Parathyroid adenoma (tissue), 2 donors: ENCODE measurements around the gene GDPD1.
A peak's percentile ranks its signal among the peaks of the same experiment; 100 is the strongest.

Experiments
- H2AFZ ChIP-seq: fragments of 300-600 bp; sonication (generic); one replicate; pipeline ENCODE4 v1.7.0; 2017; ENCODE audit warnings: antibody characterized with exemption, mild to moderate bottlenecking
- H3K27ac ChIP-seq: fragments of 300-600 bp; sonication (generic); one replicate; pipeline ENCODE4 v1.7.0; 2017
- H3K27me3 ChIP-seq: fragments of 300-600 bp; sonication (generic); one replicate; pipeline ENCODE4 v1.7.0; 2017; ENCODE audit warnings: low read length; ENCODE audit not compliant: control insufficient read depth, insufficient read depth
- H3K36me3 ChIP-seq: fragments of 300-600 bp; sonication (generic); one replicate; pipeline ENCODE4 v1.7.0; 2017; ENCODE audit warnings: low read length; ENCODE audit not compliant: control insufficient read depth, insufficient read depth
- H3K4me1 ChIP-seq: fragments of 300-600 bp; sonication (generic); one replicate; pipeline ENCODE4 v1.7.0; 2017; ENCODE audit warnings: control low read depth
- H3K4me2 ChIP-seq: fragments of 300-600 bp; sonication (generic); one replicate; pipeline ENCODE4 v1.7.0; 2017; ENCODE audit warnings: low read length
- H3K4me3 ChIP-seq: fragments of 300-600 bp; sonication (generic); one replicate; pipeline ENCODE4 v1.7.0; 2017; ENCODE audit warnings: low read depth, low read length
- H3K79me2 ChIP-seq: fragments of 300-600 bp; sonication (generic); one replicate; pipeline ENCODE4 v1.7.0; 2017; ENCODE audit warnings: control low read depth
- H3K9ac ChIP-seq: fragments of 300-600 bp; sonication (generic); one replicate; pipeline ENCODE4 v1.7.0; 2017; ENCODE audit warnings: mild to moderate bottlenecking
- H3K9me3 ChIP-seq: fragments of 300-600 bp; sonication (generic); one replicate; pipeline ENCODE4 v1.7.0; 2017; ENCODE audit warnings: low read length; ENCODE audit not compliant: control insufficient read depth
- CTCF ChIP-seq: fragments of 300-600 bp; sonication (generic); IDR thresholded peaks from one replicate; pipeline ENCODE4 v1.7.0; 2017; ENCODE audit warnings: antibody characterized with exemption, mild to moderate bottlenecking
- donor health status: primary hyperparathyroidism.

The GDPD1 gene

GRCh38 chr17:59220328-59221158 is at the start of gene GDPD1:
Gene GDPD1 (plus strand): TSS chr17:59220511. CDS start chr17:59220610, 99 bp downstream.
- no peaks in the 10 kb centered on the region for H3K36me3 ChIP-seq
- peak within 1 kb of the TSS; percentile 62 for H3K9ac ChIP-seq
- no peaks in the 10 kb centered on the region for H3K79me2 ChIP-seq
- H3K4me1 ChIP-seq = no peaks in the 10 kb centered on the region
- TF ChIP-seq CTCF = peak; percentile 87
- peak within 1 kb of the TSS; percentile 90 for H3K4me3 ChIP-seq
- H3K27me3 ChIP-seq = no peaks in the 10 kb centered on the region
- H3K4me2 ChIP-seq = peak within 1 kb of the TSS; percentile 99
- H3K27ac ChIP-seq = peak within 1 kb of the TSS; percentile 88
- H2AFZ ChIP-seq = peak within 1 kb of the TSS; percentile 89
- no peaks in the 10 kb centered on the region for H3K9me3 ChIP-seq

GRCh38 chr17:59172436-59173004 is 47.8 kb upstream of the GDPD1 start:
- TF ChIP-seq CTCF = no peak
- Histone ChIP-seq H3K27me3 (no peaks in the 10 kb centered on the region), H3K4me3 (no peak overlapping the region), H2AFZ (no peak overlapping the region), H3K9ac (no peak overlapping the region), H3K79me2 (no peaks in the 10 kb centered on the region), H3K4me2 (no peak overlapping the region), H3K9me3 (no peaks in the 10 kb centered on the region), H3K36me3 (no peaks in the 10 kb centered on the region), H3K4me1 (no peaks in the 10 kb centered on the region), H3K27ac (no peak overlapping the region)

GRCh38 chr17:59174671-59175070 is 45.6 kb upstream of the GDPD1 start:
- Histone ChIP-seq H3K27ac (no peak overlapping the region), H3K36me3 (no peaks in the 10 kb centered on the region), H3K4me1 (no peaks in the 10 kb centered on the region), H3K9ac (no peak overlapping the region), H2AFZ (no peak overlapping the region), H3K9me3 (no peaks in the 10 kb centered on the region), H3K79me2 (no peaks in the 10 kb centered on the region), H3K27me3 (no peaks in the 10 kb centered on the region), H3K4me2 (no peak overlapping the region), H3K4me3 (no peak overlapping the region)
- no peak for TF ChIP-seq CTCF

GRCh38 chr17:59175076-59175475 is 45.2 kb upstream of the GDPD1 start:
- Histone ChIP-seq H3K4me3 (no peak overlapping the region), H3K27me3 (no peaks in the 10 kb centered on the region), H3K9ac (no peak overlapping the region), H3K36me3 (no peaks in the 10 kb centered on the region), H3K27ac (no peak overlapping the region), H3K4me2 (no peak overlapping the region), H3K4me1 (no peaks in the 10 kb centered on the region), H3K79me2 (no peaks in the 10 kb centered on the region), H2AFZ (no peak overlapping the region), H3K9me3 (no peaks in the 10 kb centered on the region)
- TF ChIP-seq CTCF = no peak
